Skeletal muscle tissue (tissue), 4 donors: ENCODE data around the gene DFFA. TPM values are rescaled to one million over a fixed set of nuclear protein-coding genes. Genes with fewer than 3 reads are reported as not detected.

Experiments
- H3K27ac ChIP-seq: one replicate; pipeline ENCODE4 v1.7.0; 2013; ENCODE audit warnings: mild to moderate bottlenecking, low read depth, low read length, inconsistent platforms
- H3K27me3 ChIP-seq, 3 donors: one replicate each; pipeline ENCODE4 v1.7.0; 2013; ENCODE audit warnings: low read length in 3 of 3; ENCODE audit not compliant: control insufficient read depth in 3 of 3, insufficient read depth in 3 of 3
- H3K36me3 ChIP-seq, 3 donors: one replicate each; pipeline ENCODE4 v1.7.0; 2013; ENCODE audit warnings: low read length in 3 of 3; ENCODE audit not compliant: control insufficient read depth in 3 of 3, insufficient read depth in 3 of 3
- H3K4me1 ChIP-seq, 3 donors: one replicate each; pipeline ENCODE4 v1.7.0; 2013; ENCODE audit warnings: low read length in 3 of 3, mild to moderate bottlenecking in 3 of 3; ENCODE audit not compliant: control insufficient read depth in 3 of 3, insufficient read depth in 3 of 3
- H3K4me3 ChIP-seq, 3 donors: one replicate each; pipeline ENCODE4 v1.7.0; 2013; ENCODE audit warnings: low read length in 3 of 3
- H3K9ac ChIP-seq, 3 donors: one replicate each; pipeline ENCODE4 v1.7.0; 2013; ENCODE audit warnings: low read length in 3 of 3, mild to moderate bottlenecking in 3 of 3, moderate library complexity in 2 of 3, low read depth in 1 of 3
- H3K9me3 ChIP-seq, 3 donors: one replicate each; pipeline ENCODE4 v1.7.0; 2013; ENCODE audit warnings: low read length in 3 of 3; ENCODE audit not compliant: control insufficient read depth in 3 of 3
- total RNA-seq: library from RNA; depleted of rRNA; stranded (reverse); fragments of >200 nt; gene quantifications from one replicate; pipeline ENCODE4 v1.2.3, GENCODE V29; 2014
- donor health status: Osteomylitis.

The DFFA gene
- total RNA-seq, 1 donor from 2014 or later, result 15.1 TPM

GRCh38 chr1:10504249-10504648, 31.9 kb upstream of the DFFA start:
- H3K9ac ChIP-seq, result no peak overlapping the region
- H3K27me3 ChIP-seq, result no peaks in the 10 kb centered on the region
- no peak overlapping the region for H3K27ac ChIP-seq
- peaks cover 7 to 8% (median 7%) of the 10 kb centered on the region in 3 donors for H3K4me1 ChIP-seq
- no peak overlapping the region for H3K4me3 ChIP-seq
- H3K9me3 ChIP-seq, result no peaks in the 10 kb centered on the region
- no peaks in the 10 kb centered on the region for H3K36me3 ChIP-seq

GRCh38 chr1:10502206-10502605, 29.9 kb upstream of the DFFA start:
- Histone ChIP-seq H3K9me3 (no peaks in the 10 kb centered on the region), H3K36me3 (peaks cover 0 to 2% (median 0%) of the 10 kb centered on the region in 3 donors), H3K4me1 (peaks cover 0 to under 1% (median 0%) of the 10 kb centered on the region in 3 donors), H3K9ac (no peak overlapping the region), H3K27me3 (no peaks in the 10 kb centered on the region), H3K27ac (no peak overlapping the region), H3K4me3 (no peak overlapping the region)

GRCh38 chr1:10498231-10498630, 25.9 kb upstream of the DFFA start:
- Histone ChIP-seq H3K27ac (no peak overlapping the region), H3K9me3 (no peaks in the 10 kb centered on the region), H3K36me3 (peaks cover 2 to 10% (median 5%) of the 10 kb centered on the region in 3 donors), H3K4me1 (peaks cover 15 to 24% (median 20%) of the 10 kb centered on the region in 3 donors), H3K4me3 (no peak overlapping the region), H3K9ac (no peak overlapping the region), H3K27me3 (no peaks in the 10 kb centered on the region)

- Histone ChIP-seq H3K27ac (no peak overlapping the region), H3K36me3 (peaks cover 2 to 10% (median 5%) of the 10 kb centered on the region in 3 donors), H3K4me1 (peaks cover 15 to 24% (median 20%) of the 10 kb centered on the region in 3 donors), H3K4me3 (no peak overlapping the region), H3K9ac (no peak overlapping the region), H3K27me3 (no peaks in the 10 kb centered on the region), H3K9me3 (no peaks in the 10 kb centered on the region)
Measured at GRCh38 chr1:10497109-10497508, 24.8 kb upstream of the DFFA start.

GRCh38 chr1:10495952-10496351, 23.6 kb upstream of the DFFA start:
- Histone ChIP-seq H3K9me3 (no peaks in the 10 kb centered on the region), H3K36me3 (peaks cover 2 to 10% (median 5%) of the 10 kb centered on the region in 3 donors), H3K27me3 (no peaks in the 10 kb centered on the region), H3K4me1 (peaks cover 15 to 24% (median 20%) of the 10 kb centered on the region in 3 donors), H3K27ac (no peak overlapping the region), H3K4me3 (no peak overlapping the region), H3K9ac (peak overlapping the region in 1 of 3 donors; percentile 27)

GRCh38 chr1:10495475-10495817, 23.1 kb upstream of the DFFA start:
- Histone ChIP-seq H3K9ac (peak overlapping the region in 2 of 3 donors; percentile 1 to 14), H3K4me1 (peaks cover 15 to 24% (median 20%) of the 10 kb centered on the region in 3 donors), H3K36me3 (peaks cover 2 to 10% (median 5%) of the 10 kb centered on the region in 3 donors), H3K4me3 (peak overlapping the region in 1 of 3 donors; percentile 42), H3K9me3 (no peaks in the 10 kb centered on the region), H3K27me3 (no peaks in the 10 kb centered on the region), H3K27ac (no peak overlapping the region)

- Histone ChIP-seq H3K9ac (peak overlapping the region in 2 of 3 donors; percentile 14 to 27), H3K9me3 (no peaks in the 10 kb centered on the region), H3K4me1 (peaks cover 15 to 24% (median 20%) of the 10 kb centered on the region in 3 donors), H3K36me3 (peaks cover 2 to 10% (median 5%) of the 10 kb centered on the region in 3 donors), H3K27ac (no peak overlapping the region), H3K27me3 (no peaks in the 10 kb centered on the region), H3K4me3 (peak overlapping the region; percentile 11 to 49 (median 42))
Measured at GRCh38 chr1:10494754-10495474, 22.6 kb upstream of the DFFA start.

- Histone ChIP-seq H3K9ac (peak overlapping the region in 1 of 3 donors; percentile 27), H3K9me3 (no peaks in the 10 kb centered on the region), H3K36me3 (peaks cover 2 to 10% (median 7%) of the 10 kb centered on the region in 3 donors), H3K4me1 (peaks cover 15 to 24% (median 20%) of the 10 kb centered on the region in 3 donors), H3K4me3 (no peak overlapping the region), H3K27me3 (no peaks in the 10 kb centered on the region), H3K27ac (no peak overlapping the region)
Measured at GRCh38 chr1:10494418-10494753, 22.1 kb upstream of the DFFA start.

GRCh38 chr1:10490286-10490970, 18.1 kb upstream of the DFFA start:
- Histone ChIP-seq H3K4me3 (no peak overlapping the region), H3K27me3 (no peaks in the 10 kb centered on the region), H3K9me3 (no peaks in the 10 kb centered on the region), H3K9ac (no peak overlapping the region), H3K4me1 (peaks cover 9 to 12% (median 11%) of the 10 kb centered on the region in 3 donors), H3K36me3 (peaks cover 0 to 4% (median 0%) of the 10 kb centered on the region in 3 donors), H3K27ac (no peak overlapping the region)
